ENCODE data around the gene LHFPL5. TPM values are rescaled to one million over a fixed set of nuclear protein-coding genes. Genes with fewer than 3 reads are reported as not detected.

LHFPL5 gene
- polyA plus RNA-seq, 10 donors, result not detected

GRCh38 chr6:35852994-35853393 is 47.8 kb downstream of the LHFPL5 start:
- DNase-seq, result no peak

GRCh38 chr6:35856250-35856649 is 51.1 kb downstream of the LHFPL5 start:
- DNase-seq, result no peak

- DNase-seq, result no peak
These were observed 52.7 kb downstream of the LHFPL5 start for GRCh38 chr6:35857853-35858252.

GRCh38 chr6:35859367-35859766 is 54.2 kb downstream of the LHFPL5 start:
- no peak for DNase-seq

Other genes starting within 250 kb of the LHFPL5 start
- 10 to 100 TPM; 12.2 to 30.4 (median 17.0) TPM for gene FKBP5, start 116.4 kb upstream of the LHFPL5 start, polyA plus RNA-seq (ENCODE audit: insufficient read length in 10 of 10)
- gene ARMC12, start 68.3 kb upstream of the LHFPL5 start, polyA plus RNA-seq (ENCODE audit: insufficient read length in 10 of 10), result 1 to 10 TPM in 4 of 10 donors, under 1 TPM in 6; 0.59 to 1.6 (median 0.99) TPM
- not detected for gene CLPSL2, start 28.8 kb upstream of the LHFPL5 start, polyA plus RNA-seq (ENCODE audit: insufficient read length in 10 of 10)
- not detected for gene CLPSL1, start 24.3 kb upstream of the LHFPL5 start, polyA plus RNA-seq (ENCODE audit: insufficient read length in 10 of 10)
- not detected for gene CLPS, start 8.0 kb upstream of the LHFPL5 start, polyA plus RNA-seq (ENCODE audit: insufficient read length in 10 of 10)
- 10 to 100 TPM; 13.3 to 23.1 (median 18.9) TPM for gene SRPK1, start 115.7 kb downstream of the LHFPL5 start, polyA plus RNA-seq (ENCODE audit: insufficient read length in 10 of 10)
- under 1 TPM in 7 of 10 donors, not detected in 3; 0.04 to 0.25 (median 0.12) TPM for gene SLC26A8, start 219.3 kb downstream of the LHFPL5 start, polyA plus RNA-seq (ENCODE audit: insufficient read length in 10 of 10)
- gene MAPK14, start 222.5 kb downstream of the LHFPL5 start, polyA plus RNA-seq (ENCODE audit: insufficient read length in 10 of 10), result 10 to 100 TPM; 27.9 to 40.6 (median 33.8) TPM

All from muscle of back (tissue), 11 donors.